Measurements from ENCODE around the gene HSD17B12.

GRCh38 chr11:43674560-43674959 is 6.0 kb upstream of the HSD17B12 start:
- TF ChIP-seq CTCF (IDR thresholded peaks at IDR 0.05) (no peak), EZH2phosphoT487 (IDR thresholded peaks at IDR 0.05) (no peak)

Data from neural progenitor cell (in vitro differentiated cells).